SK-N-MC (cell line): ENCODE data around the gene LTC4S.

Source experiments
- EZH2 ChIP-seq: fragments of 200-600 bp; sonication (generic); IDR thresholded peaks from one replicate; pipeline ENCODE4 v1.6.1; 2017; ENCODE audit warnings: antibody characterized with exemption
- POLR2AphosphoS5 ChIP-seq: IDR thresholded peaks from 2 replicates; pipeline ENCODE4 v1.6.1; 2012; ENCODE audit warnings: mild to moderate bottlenecking, low read depth, low read length, borderline replicate concordance

- TF ChIP-seq POLR2AphosphoS5: no peak
- TF ChIP-seq EZH2: no peak
Measured at GRCh38 chr5:179781846-179782245, 11.9 kb upstream of the LTC4S start.
